HEK293 (cell line): ENCODE results near the gene LRRN2.

Source experiments
- BCL11A ChIP-seq: fragments of 450-650 bp; formaldehyde crosslinking; IDR thresholded peaks from 2 replicates; pipeline ENCODE4 v1.5.1; 2016; ENCODE audit warnings: low read depth, missing biosample characterization, missing genetic modification characterization
- BCL11B ChIP-seq: fragments of 450-650 bp; formaldehyde crosslinking; IDR thresholded peaks from 2 replicates; pipeline ENCODE4 v1.5.1; 2016; ENCODE audit warnings: low read depth, missing biosample characterization, missing genetic modification characterization
- BCL6B ChIP-seq: fragments of 450-650 bp; formaldehyde crosslinking; IDR thresholded peaks from 2 replicates; pipeline ENCODE4 v1.5.1; 2017; ENCODE audit warnings: missing biosample characterization, missing genetic modification characterization
- HOXD13 ChIP-seq: sonication (generic); formaldehyde crosslinking; IDR thresholded peaks from 2 replicates; pipeline ENCODE4 v1.8.0; 2022; ENCODE audit warnings: missing genetic modification reagents, borderline replicate concordance
- KLF16 ChIP-seq: fragments of 450-650 bp; formaldehyde crosslinking; IDR thresholded peaks from 2 replicates; pipeline ENCODE4 v1.5.1; 2017; ENCODE audit warnings: missing biosample characterization, missing genetic modification characterization
- SCRT2 ChIP-seq: fragments of 450-650 bp; formaldehyde crosslinking; IDR thresholded peaks from 2 replicates; pipeline ENCODE4 v1.5.1; 2016; ENCODE audit warnings: missing biosample characterization, missing genetic modification characterization
- ZBTB1 ChIP-seq: fragments of 450-650 bp; formaldehyde crosslinking; IDR thresholded peaks from 2 replicates; pipeline ENCODE4 v1.5.1; 2016; ENCODE audit warnings: missing biosample characterization, missing genetic modification characterization
- ZBTB20 ChIP-seq: fragments of 450-650 bp; formaldehyde crosslinking; IDR thresholded peaks from 2 replicates; pipeline ENCODE4 v1.5.1; 2016; ENCODE audit warnings: missing biosample characterization, missing genetic modification characterization
- ZFP37 ChIP-seq: fragments of 450-650 bp; formaldehyde crosslinking; IDR thresholded peaks from 2 replicates; pipeline ENCODE4 v1.5.1; 2016; ENCODE audit warnings: missing biosample characterization, missing genetic modification characterization
- ZNF132 ChIP-seq: fragments of 450-650 bp; formaldehyde crosslinking; IDR thresholded peaks from 2 replicates; pipeline ENCODE4 v1.5.1; 2017; ENCODE audit warnings: missing biosample characterization, missing genetic modification characterization, borderline replicate concordance
- ZNF221 ChIP-seq: fragments of 450-650 bp; formaldehyde crosslinking; IDR thresholded peaks from 2 replicates; pipeline ENCODE4 v1.5.1; 2017; ENCODE audit warnings: missing biosample characterization, missing genetic modification characterization, borderline replicate concordance
- ZNF280C ChIP-seq: fragments of 450-650 bp; formaldehyde crosslinking; IDR thresholded peaks from 2 replicates; pipeline ENCODE4 v1.5.1; 2016; ENCODE audit warnings: missing biosample characterization, missing genetic modification characterization
- ZNF48 ChIP-seq: fragments of 450-650 bp; formaldehyde crosslinking; IDR thresholded peaks from 2 replicates; pipeline ENCODE4 v1.5.1; 2016; ENCODE audit warnings: missing biosample characterization, missing genetic modification characterization
- ZNF514 ChIP-seq: fragments of 450-650 bp; formaldehyde crosslinking; IDR thresholded peaks from 2 replicates; pipeline ENCODE4 v1.5.1; 2016; ENCODE audit warnings: missing biosample characterization, missing genetic modification characterization
- ZNF530 ChIP-seq: fragments of 450-650 bp; formaldehyde crosslinking; IDR thresholded peaks from 2 replicates; pipeline ENCODE4 v1.5.1; 2016; ENCODE audit warnings: low read depth, missing biosample characterization, missing genetic modification characterization
- ZNF558 ChIP-seq: fragments of 450-650 bp; formaldehyde crosslinking; IDR thresholded peaks from 2 replicates; pipeline ENCODE4 v1.5.1; 2016; ENCODE audit warnings: missing biosample characterization, missing genetic modification characterization
- ZNF560 ChIP-seq: fragments of 450-650 bp; formaldehyde crosslinking; IDR thresholded peaks from 2 replicates; pipeline ENCODE4 v1.5.1; 2017; ENCODE audit warnings: missing biosample characterization, missing genetic modification characterization, borderline replicate concordance
- ZNF571 ChIP-seq: fragments of 450-650 bp; formaldehyde crosslinking; IDR thresholded peaks from 2 replicates; pipeline ENCODE4 v1.5.0; 2017; ENCODE audit warnings: missing biosample characterization, missing genetic modification characterization
- ZNF621 ChIP-seq: fragments of 450-650 bp; formaldehyde crosslinking; IDR thresholded peaks from 2 replicates; pipeline ENCODE4 v1.5.1; 2017; ENCODE audit warnings: missing biosample characterization, missing genetic modification characterization
- ZNF660 ChIP-seq: fragments of 450-650 bp; IDR thresholded peaks from 2 replicates; pipeline ENCODE4 v1.5.1; 2018; ENCODE audit warnings: missing biosample characterization, mild to moderate bottlenecking, missing genetic modification characterization
- ZNF677 ChIP-seq: fragments of 450-650 bp; IDR thresholded peaks from 2 replicates; pipeline ENCODE4 v1.5.0; 2018; ENCODE audit warnings: missing biosample characterization, mild to moderate bottlenecking, missing genetic modification characterization, moderate library complexity
- ZNF701 ChIP-seq: fragments of 450-650 bp; formaldehyde crosslinking; IDR thresholded peaks from 2 replicates; pipeline ENCODE4 v1.5.1; 2016; ENCODE audit warnings: missing biosample characterization, missing genetic modification characterization
- ZNF791 ChIP-seq: fragments of 450-650 bp; formaldehyde crosslinking; IDR thresholded peaks from 2 replicates; pipeline ENCODE4 v1.5.1; 2016; ENCODE audit warnings: missing biosample characterization, missing genetic modification characterization
- ZSCAN4 ChIP-seq: fragments of 450-650 bp; formaldehyde crosslinking; IDR thresholded peaks from 2 replicates; pipeline ENCODE4 v1.5.1; 2017; ENCODE audit warnings: missing biosample characterization, missing genetic modification characterization
- ZXDB ChIP-seq: fragments of 450-650 bp; formaldehyde crosslinking; IDR thresholded peaks from 2 replicates; pipeline ENCODE4 v1.5.1; 2016; ENCODE audit warnings: missing biosample characterization, missing genetic modification characterization
- TF ChIP-seq, protein P1 (sequence below): fragments of 450-650 bp; formaldehyde crosslinking; IDR thresholded peaks from 2 replicates; pipeline ENCODE4 v1.5.1; 2016; ENCODE audit warnings: missing biosample characterization, missing genetic modification characterization
- TF ChIP-seq, protein P2 (sequence below): fragments of 450-650 bp; formaldehyde crosslinking; IDR thresholded peaks from 2 replicates; pipeline ENCODE4 v1.5.1; 2016; ENCODE audit warnings: missing biosample characterization, missing genetic modification characterization
- TF ChIP-seq, protein P3 (sequence below): fragments of 450-650 bp; formaldehyde crosslinking; IDR thresholded peaks from 2 replicates; pipeline ENCODE4 v1.5.1; 2017; ENCODE audit warnings: missing biosample characterization, missing genetic modification characterization

The LRRN2 gene

GRCh38 chr1:204685236-204686006, at the start of gene LRRN2 (continued):
- TF ChIP-seq BCL6B, result no peak
- no peak for TF ChIP-seq ZNF791
- TF ChIP-seq ZXDB (tag by site-specific recombination), result peak; percentile 67
- TF ChIP-seq ZNF560, result no peak
- no peak for TF ChIP-seq ZNF530 (tag by site-specific recombination)
- no peak for TF ChIP-seq BCL11A
- TF ChIP-seq ZNF621 (tag by site-specific recombination), result no peak
- TF ChIP-seq, protein P1, sequence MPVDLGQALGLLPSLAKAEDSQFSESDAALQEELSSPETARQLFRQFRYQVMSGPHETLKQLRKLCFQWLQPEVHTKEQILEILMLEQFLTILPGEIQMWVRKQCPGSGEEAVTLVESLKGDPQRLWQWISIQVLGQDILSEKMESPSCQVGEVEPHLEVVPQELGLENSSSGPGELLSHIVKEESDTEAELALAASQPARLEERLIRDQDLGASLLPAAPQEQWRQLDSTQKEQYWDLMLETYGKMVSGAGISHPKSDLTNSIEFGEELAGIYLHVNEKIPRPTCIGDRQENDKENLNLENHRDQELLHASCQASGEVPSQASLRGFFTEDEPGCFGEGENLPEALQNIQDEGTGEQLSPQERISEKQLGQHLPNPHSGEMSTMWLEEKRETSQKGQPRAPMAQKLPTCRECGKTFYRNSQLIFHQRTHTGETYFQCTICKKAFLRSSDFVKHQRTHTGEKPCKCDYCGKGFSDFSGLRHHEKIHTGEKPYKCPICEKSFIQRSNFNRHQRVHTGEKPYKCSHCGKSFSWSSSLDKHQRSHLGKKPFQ, result no peak
- TF ChIP-seq ZNF48 (tag by site-specific recombination), result no peak
- TF ChIP-seq, protein P2, sequence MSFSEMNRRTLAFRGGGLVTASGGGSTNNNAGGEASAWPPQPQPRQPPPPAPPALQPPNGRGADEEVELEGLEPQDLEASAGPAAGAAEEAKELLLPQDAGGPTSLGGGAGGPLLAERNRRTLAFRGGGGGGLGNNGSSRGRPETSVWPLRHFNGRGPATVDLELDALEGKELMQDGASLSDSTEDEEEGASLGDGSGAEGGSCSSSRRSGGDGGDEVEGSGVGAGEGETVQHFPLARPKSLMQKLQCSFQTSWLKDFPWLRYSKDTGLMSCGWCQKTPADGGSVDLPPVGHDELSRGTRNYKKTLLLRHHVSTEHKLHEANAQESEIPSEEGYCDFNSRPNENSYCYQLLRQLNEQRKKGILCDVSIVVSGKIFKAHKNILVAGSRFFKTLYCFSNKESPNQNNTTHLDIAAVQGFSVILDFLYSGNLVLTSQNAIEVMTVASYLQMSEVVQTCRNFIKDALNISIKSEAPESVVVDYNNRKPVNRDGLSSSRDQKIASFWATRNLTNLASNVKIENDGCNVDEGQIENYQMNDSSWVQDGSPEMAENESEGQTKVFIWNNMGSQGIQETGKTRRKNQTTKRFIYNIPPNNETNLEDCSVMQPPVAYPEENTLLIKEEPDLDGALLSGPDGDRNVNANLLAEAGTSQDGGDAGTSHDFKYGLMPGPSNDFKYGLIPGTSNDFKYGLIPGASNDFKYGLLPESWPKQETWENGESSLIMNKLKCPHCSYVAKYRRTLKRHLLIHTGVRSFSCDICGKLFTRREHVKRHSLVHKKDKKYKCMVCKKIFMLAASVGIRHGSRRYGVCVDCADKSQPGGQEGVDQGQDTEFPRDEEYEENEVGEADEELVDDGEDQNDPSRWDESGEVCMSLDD (tag by site-specific recombination), result peak; percentile 32; the same call in 1 of the 2 replicates
- no peak for TF ChIP-seq ZNF571
- TF ChIP-seq ZNF558 (tag by site-specific recombination), result no peak
- no peak for TF ChIP-seq ZFP37
- no peak for TF ChIP-seq ZNF132 (tag by site-specific recombination)
- TF ChIP-seq BCL11B (tag by site-specific recombination), result no peak
- TF ChIP-seq ZBTB20, result peak; percentile 58; the same call in 1 of the 2 replicates
- no peak for TF ChIP-seq ZBTB1 (tag by site-specific recombination)
- TF ChIP-seq ZNF660, result peak; percentile 21; the same call in 1 of the 2 replicates
- TF ChIP-seq ZNF677 (tag by site-specific recombination), result no peak
- TF ChIP-seq, protein P3, sequence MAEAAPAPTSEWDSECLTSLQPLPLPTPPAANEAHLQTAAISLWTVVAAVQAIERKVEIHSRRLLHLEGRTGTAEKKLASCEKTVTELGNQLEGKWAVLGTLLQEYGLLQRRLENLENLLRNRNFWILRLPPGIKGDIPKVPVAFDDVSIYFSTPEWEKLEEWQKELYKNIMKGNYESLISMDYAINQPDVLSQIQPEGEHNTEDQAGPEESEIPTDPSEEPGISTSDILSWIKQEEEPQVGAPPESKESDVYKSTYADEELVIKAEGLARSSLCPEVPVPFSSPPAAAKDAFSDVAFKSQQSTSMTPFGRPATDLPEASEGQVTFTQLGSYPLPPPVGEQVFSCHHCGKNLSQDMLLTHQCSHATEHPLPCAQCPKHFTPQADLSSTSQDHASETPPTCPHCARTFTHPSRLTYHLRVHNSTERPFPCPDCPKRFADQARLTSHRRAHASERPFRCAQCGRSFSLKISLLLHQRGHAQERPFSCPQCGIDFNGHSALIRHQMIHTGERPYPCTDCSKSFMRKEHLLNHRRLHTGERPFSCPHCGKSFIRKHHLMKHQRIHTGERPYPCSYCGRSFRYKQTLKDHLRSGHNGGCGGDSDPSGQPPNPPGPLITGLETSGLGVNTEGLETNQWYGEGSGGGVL (tag by site-specific recombination), result peak; percentile 93
- TF ChIP-seq KLF16 (tag by site-specific recombination), result peak; percentile 55; the same call in 1 of the 2 replicates
- no peak for TF ChIP-seq ZNF701
- no peak for TF ChIP-seq ZNF221 (tag by site-specific recombination)
- TF ChIP-seq HOXD13, result no peak
- no peak for TF ChIP-seq SCRT2 (tag by site-specific recombination)
- no peak for TF ChIP-seq ZSCAN4 (tag by site-specific recombination)
- no peak for TF ChIP-seq ZNF514 (tag by site-specific recombination)
- TF ChIP-seq ZNF280C, result no peak
